NCI-H524 treated with DMSO at 0.1 percent for 48 hours (cell line): Measurements from ENCODE around the gene FRAS1.

Experiments
- DNase-seq: peaks from one replicate; lab custom pipeline; 2025; lab: John Stamatoyannopoulos, UW

The FRAS1 gene

DNA sequence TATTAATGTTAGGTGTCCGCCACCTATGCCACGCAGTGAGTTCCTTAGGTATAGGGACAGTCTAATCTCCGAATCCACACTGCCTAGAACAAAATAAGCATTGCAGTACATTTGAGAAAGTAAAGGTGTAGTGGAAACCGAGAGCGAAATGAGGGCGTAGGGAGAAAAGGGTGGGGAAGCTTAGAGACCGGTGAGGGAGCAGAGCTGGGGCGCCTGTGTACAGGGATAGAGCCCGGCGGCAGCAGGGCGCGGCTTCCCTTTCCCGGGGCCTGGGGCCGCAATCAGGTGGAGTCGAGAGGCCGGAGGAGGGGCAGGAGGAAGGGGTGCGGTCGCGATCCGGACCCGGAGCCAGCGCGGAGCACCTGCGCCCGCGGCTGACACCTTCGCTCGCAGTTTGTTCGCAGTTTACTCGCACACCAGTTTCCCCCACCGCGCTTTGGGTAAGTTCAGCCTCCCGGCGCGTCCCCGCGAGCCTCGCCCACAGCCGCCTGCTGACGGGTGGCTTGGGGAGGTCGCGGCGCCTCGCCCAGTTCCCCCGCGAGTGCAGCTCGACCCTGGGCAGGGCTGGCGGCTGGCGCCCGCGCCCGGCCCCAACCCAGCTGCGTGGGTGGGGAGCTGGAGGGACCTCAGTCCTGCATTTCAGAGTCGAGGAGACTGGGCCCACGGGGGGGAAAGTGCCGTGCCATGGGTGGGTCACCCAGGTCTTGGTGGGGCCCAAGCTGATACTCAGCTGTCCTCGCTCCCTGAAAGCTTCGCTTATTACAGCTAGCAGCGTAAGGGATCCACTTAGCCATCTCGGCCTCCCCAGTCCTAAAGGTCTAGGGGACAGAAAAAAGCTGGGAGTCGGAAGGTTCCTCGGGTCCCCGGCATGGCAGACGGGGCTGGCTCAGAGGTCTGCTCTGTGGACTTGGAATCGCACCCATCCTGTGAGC, 494.6 kb downstream of the FRAS1 start, which contains the start of gene ANXA3:
TSS of gene ANXA3 (plus strand) at position 351 of the 932 bp plus-strand sequence. CDS start 2,704 bp downstream, outside the sequence.
- DNase-seq = no peak

DNA sequence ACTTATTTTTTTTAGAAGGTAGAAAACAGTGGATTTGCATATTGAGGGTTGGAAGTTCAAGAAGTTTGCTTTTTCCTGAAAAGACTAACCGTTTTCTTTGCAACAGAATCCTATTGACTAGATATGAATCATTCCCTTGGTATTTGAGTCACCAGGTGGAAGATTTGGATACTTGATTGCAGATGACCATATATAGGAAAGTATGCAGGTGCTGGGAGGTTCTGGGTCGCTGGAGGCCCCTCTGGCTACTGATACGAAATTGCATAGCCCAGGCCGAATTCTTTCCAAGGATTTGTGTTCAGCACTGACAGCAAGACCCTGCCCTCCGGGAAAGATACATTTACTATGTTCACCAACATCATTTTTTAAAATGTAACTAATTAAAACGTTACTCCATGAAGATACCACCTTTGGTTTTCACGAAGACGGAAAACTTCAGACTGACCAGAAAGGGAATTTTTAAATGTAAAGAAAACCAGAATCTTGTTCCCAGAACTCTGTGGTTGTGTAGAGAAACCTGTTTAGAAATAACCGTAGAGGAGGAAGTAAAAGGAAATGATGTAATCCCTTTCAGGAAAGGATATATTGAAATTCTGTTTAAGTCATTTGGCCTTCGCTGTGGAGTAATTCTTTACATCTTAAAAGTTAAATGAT, 495.4 kb downstream of the FRAS1 start:
- no peak for DNase-seq

DNA sequence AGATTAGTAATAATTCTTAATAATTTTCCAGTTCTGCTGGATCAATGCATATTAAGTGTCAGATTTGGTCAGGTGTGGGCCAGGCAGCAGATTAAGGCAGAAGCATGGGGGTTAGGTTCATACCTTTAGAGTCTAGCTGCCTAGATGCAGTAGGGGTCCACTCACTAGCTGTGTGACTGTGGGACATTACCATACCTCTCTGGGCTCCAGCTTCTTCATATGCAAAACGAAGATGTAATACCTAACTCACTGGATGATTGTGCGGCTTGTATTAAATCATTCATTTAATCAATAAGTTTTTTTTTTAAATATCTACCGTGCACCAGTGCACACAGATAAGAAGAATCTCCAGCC, 495.9 kb downstream of the FRAS1 start:
- DNase-seq = no peak

DNA sequence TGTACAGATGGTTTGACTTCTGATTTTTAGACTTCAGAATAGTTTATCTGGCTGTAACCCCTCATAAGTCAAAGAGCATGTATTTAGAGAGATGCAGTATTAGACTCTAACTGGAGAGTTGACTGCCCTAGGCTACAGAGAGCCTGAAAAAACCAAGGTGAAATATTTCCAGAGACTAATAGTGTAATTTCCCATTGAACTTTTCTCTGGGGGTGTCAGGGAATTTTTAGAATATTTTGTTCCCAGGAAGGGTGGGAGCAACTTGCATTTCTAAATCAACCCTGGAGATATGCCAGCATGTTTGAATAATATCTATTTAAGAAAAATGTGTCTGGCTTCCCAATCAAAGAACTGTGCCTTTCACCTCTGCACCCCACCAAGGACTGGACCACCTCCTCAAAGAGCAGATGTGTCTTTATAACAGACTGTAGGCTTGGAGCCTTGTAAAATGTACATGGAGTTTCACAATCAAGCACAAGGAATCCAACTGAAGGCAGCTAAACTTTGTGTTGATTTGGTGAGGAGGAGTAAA, 496.5 kb downstream of the FRAS1 start:
- DNase-seq = no peak

DNA sequence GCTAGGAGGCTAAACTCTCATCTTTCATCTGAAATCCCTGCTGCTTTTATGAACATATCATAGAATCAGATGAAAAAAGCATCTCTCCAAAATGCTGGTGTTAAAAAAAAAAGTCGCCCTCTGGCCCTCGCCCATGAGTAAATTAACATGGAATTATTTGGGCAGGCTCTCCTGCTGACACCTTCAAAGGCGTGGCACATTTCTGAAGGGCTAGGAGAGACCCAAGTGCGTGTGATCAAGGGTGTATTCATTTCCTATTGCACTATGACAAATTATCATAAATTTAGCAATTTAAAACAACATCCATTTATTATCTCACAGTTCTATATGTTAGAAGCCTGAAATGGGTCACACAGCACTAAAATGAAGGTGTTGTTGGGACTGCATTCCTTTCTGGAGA, 499.5 kb downstream of the FRAS1 start:
- DNase-seq = no peak

DNA sequence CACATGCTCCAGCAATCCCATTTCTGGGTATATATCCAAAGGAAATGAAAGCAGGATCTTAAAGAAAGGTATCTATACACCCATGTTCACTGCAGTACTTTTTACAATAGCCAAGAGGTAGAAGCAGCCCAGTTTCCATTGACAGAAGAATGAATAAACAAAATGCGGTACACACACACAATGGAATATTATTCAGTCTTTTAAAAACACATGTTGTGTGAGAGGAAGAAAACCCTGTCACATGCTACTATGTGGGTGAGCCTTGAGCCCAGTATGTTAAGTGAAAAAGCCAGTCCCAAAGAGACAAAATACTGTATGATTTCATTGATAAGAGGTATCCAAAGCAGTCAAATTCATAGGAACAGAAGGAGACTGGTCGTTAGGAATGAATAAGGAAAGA, 500.7 kb downstream of the FRAS1 start:
- no peak for DNase-seq

DNA sequence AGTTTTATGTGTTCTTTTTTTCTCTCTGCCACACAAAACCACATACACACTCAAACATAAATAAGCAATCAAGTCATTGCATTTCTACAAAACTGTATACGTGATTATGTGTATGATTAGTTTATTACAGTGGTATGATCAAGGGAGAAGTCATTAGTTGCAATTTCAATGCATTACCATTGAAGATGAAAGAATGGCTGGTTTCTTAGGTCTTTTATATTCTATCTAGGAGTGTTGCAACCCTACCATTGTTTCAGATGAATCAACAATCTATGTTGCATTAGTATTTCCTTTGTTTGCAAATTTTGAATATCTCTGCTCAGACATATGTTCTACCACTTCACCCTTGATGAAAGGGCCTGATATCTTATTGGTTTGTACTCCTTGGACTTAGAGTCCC, 501.3 kb downstream of the FRAS1 start:
- DNase-seq = no peak

DNA sequence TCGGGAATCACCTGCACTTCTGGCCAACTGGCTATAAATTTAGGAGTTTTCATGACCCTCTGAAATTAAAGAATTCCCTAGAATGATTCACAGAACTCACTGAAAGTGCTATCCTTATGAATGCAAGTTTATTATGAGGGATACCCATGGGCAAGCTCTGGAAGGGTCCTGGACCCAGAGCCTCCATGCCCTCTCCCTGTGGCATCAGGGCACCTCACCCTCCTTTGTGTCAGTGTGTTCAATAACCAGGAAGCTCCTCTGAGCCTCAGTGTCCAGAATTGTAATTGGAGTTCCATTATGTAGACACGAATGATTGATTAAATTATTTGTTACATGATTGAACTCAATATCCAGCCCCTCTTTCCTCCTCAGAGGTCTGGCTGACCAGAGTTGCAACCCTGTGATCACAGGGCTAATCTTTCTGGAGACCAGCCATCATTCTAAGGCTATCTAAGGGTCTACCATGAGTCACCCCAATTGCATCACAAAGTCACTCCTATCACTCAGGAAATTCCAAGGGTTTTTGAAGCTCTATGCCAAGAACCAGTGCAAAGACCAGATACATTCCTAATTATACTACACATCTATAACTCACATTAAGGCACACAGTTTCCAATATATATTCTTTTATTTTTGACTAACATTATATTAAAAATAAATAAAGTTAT, 503.3 kb downstream of the FRAS1 start:
- no peak for DNase-seq

DNA sequence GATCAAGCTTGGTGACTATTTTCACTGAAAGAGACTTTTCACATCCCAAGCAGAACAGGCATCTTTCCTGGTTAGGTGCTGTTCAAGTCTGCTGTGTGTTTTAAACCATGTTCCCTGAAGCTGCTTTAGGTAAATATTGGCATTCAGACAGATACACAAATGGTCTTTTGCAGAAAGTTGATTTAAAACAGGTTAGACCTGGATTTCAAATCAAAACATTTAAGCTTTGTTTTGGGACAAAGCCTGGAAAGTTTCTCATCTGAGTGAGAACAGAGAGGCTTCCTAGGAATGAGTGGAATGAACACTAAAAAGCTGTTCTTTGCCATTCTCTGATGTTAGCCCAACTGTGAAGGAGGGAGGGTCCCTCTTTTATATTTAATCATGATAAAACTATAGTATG, 504.6 kb downstream of the FRAS1 start:
- DNase-seq = no peak

DNA sequence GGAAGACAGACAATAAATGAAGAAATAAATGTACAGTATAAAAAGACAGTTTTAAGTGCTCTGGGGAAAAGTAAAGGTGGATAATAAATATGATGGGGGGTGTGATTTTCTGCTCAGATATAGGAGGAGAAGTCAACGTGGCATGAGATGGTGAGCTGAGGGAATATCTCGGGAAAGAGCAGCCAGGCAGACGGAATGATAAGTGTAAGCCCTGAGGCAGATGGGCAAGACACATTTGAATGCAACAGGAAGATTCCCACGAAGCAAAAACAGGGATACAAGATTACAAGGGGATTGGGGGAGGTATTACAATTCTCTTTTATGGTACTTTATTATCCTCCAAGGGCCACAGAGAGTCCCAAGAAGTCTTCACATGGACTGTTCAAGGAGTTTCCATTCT, 505.6 kb downstream of the FRAS1 start:
- no peak for DNase-seq

DNA sequence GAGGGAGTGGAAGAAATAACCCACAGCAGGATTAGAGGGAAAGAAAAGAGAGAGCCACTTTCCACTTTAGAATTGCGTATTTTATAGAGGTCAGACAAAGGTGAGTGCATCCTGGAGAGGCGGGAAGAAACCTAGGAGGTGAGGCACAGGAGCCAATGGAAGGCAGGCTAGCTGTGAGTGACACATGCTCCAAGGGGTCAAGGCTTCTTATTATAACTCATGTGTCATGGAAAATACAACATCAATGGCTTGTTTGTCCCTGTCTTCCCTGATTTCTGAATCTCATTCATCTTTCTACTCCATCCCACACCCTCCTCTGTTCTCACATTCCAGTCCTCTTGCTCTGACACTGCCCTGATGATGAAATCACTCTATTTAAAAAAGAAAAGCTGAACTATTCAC, 508.8 kb downstream of the FRAS1 start:
- DNase-seq = no peak

DNA sequence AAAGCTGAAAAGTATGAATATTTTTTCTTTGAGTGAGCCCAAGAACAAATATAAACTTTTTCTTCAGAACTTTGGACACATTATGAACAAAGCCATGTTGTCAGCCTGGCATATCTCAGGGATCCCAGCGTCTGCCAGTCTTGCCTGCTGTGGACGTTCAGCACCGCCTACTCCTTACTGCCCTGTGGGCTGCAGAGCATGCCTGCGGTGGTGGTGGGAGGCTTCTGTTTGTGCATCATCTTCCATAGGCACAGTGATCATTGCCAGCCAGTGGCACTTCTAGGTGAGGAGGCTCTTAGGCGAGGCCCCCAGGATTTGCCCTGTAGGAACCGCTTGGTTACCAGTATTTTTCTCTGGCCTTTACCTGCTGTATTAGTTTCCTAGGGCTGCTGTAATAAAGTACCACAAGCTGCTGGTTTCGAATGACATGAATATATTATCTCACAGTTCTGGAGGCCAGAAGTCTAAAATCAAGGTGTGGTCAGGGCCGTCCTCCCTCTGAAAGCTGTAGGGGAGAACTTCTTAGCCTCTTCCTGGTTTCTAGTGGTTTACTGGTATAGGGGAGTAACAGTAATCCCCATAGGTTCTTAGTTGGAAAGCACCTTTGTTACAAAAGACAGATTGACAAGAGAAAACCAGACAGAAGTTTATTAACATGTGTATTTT, 509.8 kb downstream of the FRAS1 start:
- DNase-seq = no peak

DNA sequence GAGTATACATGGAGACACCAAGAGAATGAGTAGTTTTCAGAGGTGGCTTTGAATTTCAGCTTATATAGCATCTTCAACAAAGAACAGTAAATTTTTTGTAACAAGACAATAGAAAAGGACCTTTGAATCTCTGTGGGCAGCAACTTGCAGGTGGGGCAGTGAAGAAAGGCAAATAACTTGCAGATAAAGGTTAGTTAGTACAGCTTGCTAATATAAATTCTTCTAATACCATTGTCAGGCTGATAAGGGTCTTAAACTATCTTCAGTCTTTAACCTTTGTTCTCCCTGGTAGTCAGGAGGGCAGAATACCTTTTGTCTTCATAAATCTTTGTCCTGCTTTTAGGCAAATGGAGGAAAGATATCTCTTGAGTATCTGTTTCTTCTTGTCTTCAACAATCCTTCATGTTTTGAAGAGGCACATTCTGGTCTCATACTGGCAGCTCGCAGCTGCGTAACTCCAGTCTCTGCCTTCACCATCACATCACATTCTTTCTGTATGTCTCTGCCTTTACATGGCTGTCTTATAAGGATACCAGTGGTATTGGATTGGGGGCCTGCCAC, 510.5 kb downstream of the FRAS1 start:
- no peak for DNase-seq

DNA sequence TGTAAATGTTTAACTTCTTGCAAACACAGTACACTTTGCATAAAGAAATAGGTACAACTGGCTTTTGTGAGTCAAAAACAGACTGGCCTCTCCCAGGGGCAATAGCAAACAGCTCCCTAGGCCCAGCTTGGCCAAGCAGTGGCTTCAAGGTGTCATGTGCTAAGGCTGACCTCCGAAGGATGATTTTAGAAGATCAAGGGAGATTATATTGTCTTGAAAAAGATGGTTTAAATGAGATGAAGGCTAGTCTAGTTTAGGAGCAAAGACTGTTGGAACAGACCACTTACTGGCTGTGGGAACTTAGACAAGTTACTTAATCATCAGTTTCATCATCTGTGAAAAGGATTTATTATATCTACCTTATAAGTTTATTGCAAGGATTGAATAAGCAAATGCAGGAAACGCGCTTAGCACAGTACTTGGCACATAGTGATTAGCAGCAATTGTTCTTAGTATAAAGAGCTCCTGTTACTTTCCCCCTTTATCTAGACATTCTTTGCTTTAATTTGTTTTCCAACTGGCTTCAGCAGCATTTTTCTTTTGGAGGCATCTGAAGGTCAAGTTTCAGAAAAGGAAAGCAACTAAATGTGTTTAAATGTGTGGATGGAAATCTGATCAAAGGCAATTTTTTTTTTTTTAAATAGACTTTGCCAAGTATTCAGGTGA, 511.6 kb downstream of the FRAS1 start:
- DNase-seq = no peak

DNA sequence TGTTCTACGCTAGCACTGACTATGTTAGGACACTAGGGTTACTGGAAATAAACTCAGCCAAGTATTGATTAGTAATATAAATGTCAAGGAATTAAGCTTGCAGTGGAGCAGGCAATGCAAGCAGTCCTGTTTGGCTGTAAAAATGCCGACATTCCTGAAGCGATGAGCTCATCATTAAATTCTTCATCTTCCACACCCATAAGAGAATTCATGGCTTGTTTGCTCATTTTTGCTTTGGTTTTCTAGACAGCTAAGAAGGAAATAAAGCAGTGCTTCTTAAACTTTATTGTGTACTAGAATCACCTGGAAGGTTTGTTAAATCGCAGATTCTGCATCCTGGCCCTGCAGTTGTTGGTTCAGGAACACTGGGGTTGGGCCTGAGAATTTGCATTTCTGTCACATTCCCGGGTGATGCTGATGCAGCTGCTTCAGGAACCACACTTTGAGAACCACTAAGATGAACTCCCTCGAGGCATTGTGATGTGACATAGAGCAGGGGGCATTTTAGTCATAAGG, 512.2 kb downstream of the FRAS1 start:
- DNase-seq = no peak

DNA sequence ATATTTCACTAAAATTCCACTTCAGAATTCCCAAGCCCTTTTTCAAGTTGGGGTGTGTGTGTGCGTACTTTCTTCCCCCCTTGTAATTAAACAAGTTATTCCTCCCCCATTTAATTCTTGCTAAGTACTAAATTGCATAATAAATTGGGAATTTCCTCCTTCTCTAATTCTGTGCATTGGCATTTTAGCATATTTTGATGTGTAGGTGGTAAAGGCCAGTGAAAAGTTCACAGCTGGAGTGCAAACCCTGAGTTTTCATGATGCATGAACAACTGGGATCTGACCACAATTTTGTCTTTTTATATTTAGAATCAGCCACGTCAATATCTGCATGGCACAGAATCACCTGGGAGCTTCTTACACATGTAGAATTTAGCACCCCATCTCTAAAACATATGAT, 513.0 kb downstream of the FRAS1 start:
- no peak for DNase-seq

DNA sequence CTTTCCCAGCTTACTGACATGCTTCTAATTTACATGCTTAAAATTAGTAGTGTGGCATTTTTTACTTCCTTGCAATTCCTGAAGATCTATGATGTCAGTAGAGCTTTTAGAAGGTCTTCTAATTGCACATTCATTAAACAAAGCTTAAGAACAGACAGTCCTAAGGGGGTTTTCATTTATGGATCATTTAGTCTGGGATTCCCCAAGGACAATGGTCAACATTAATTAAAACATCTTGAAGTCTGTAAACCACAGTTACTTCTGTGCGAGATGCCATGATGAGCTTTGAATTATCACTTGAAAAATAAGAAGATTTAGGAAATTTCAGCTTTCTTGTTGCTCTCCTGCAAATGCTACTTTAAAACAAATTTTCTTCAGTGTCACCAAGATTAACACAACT, 514.7 kb downstream of the FRAS1 start:
- no peak for DNase-seq

DNA sequence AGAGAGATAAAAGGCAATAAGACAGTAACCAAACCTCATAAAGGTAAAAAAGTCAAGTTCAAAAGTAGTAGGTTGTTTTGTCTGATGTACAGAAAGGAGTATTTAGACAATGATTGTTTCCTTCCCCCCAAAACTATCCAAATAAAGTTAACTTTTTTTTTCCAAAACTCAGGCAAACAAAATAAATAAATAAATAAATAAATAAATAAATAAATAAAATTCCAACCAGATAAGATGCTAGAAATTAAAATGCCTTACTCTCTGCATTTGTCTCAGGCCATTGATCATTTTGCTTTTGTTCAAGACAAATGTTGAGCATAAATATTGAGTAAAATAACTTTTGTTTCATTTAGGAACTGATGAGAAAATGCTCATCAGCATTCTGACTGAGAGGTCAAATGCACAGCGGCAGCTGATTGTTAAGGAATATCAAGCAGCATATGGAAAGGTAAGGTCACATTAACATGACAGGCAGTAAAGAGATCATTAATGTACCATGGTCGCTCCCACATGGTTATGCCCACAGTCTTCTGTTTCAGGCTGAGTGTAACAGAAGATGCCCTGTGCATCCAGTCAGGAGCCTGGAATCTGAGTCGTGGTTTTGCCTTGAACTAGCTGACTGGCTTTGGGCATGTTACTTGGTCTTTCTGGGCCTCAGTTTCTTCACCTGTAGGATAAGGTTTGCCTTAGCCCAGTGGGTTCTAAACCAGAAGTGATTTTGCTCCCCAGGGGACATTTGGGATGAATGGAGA, 521.7 kb downstream of the FRAS1 start:
- no peak for DNase-seq

DNA sequence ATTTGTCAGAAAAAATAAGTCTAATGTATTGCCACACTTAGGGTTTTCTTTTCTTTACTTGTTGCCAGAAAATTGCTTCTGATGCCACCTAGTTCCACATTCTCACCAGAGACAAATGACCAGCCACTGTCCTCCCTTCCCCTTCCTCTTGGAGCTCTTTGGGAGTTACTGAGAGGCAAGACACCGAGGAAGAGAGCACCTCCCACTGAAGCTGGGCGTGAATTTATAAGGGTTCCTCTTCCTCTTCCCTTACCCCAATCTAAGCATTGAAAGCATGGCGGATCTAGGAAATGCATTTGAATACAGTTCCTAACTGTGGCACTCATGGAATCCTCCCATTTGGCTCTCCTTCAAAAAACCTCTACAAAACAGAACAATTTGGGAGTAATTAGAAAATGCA, 524.5 kb downstream of the FRAS1 start:
- DNase-seq = no peak

DNA sequence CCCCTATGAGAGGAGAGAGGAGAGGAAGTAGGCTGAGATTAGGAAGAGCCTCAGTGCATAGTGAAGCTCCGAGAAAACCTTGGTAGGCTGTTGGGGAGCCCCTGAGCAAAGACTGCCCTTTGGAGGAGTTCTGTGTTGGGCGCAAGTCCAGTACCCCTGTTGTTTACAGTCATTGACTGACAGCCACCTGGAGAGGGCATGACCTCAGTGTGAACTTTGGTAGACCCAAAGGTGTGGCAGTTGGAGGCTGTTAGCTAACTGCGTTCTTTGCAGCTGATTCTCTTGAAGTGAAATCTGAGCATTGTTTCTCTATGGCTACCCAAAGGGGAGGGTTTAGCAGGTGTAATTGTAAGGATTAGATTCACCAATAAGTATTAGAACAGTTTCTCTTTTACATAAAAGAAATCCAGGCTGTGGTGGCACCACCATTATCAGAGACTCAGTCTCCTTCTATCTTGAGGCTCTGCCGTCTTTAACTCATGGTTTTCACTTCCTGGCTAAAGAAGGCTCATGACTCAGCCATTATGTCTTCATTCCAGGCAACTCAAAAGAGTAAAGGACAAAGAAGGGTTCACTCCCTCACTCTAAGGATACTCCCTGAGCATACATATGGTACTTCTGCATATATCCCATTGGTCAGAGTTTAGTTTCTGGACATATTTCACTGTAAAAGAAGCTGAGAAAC, 527.9 kb downstream of the FRAS1 start:
- DNase-seq = no peak
